GM19193 (cell line): Measurements from ENCODE around the gene FAM83D.

ENCODE experiments used
- POLR2A ChIP-seq: IDR thresholded peaks from 4 replicates; pipeline ENCODE4 v1.6.1; 2011; ENCODE audit not compliant: insufficient read depth, insufficient read length; ENCODE audit errors: extremely low read depth

FAM83D gene

GRCh38 chr20:38962928-38963401 is 36.7 kb downstream of the FAM83D start:
- no peak for TF ChIP-seq POLR2A

DNA sequence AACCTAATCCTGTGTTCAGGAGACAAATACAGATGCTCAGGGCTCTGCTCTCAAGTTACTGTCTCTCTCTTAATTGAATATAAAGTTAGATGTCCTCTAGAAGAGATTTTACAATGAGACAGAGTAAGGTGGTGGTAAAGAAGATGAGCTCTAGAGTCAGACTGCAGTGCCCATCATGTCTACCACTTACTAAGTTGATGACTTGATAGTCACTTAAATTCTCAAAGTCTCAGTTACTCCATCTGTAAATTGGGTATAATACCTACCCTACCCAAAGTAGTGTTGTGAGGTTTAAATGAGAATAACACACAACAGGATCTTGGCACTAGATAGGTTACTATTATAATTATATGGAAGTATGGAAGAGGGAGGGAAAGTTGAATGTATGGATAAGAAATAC is 37.5 kb downstream of the FAM83D start:
- TF ChIP-seq POLR2A, result no peak

DNA sequence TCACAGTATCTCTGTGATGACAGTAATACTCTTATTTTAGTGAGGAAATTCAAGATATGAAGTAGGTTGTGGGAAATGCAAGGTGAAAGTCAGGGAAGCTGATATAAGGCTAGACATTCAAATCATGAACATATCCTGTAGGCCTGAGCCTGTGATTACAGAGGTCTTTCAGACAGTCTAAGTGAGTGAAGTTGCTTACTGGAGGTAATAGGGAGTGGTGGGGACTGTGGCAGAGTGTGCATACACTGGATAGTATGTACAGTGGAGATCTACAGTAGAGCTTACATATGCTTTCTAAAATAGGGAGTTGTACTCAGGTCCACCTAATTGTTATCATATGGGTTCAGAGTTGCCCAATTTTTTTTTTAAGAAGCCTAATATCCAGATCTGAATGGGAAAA is 39.0 kb downstream of the FAM83D start:
- TF ChIP-seq POLR2A, result no peak

DNA sequence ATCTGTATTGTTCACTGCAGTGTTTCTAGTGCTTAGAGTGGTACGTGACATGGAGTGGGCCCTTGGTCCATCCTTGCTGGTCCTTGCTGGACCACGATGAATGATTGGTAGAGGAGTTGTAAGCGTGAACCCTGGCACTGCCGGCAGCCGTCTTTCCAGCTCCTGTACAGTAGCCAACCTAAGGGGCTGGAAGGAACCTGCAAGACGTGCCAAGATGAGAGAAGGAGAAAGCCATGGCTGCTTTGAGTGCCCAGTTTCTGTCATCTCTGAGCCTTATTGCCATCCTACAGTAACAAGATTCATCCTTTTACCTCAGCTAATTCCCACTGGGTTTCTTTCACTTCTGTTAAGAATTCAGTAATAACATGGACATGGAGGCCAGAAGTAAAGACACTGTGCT is 41.9 kb downstream of the FAM83D start:
- no peak for TF ChIP-seq POLR2A

DNA sequence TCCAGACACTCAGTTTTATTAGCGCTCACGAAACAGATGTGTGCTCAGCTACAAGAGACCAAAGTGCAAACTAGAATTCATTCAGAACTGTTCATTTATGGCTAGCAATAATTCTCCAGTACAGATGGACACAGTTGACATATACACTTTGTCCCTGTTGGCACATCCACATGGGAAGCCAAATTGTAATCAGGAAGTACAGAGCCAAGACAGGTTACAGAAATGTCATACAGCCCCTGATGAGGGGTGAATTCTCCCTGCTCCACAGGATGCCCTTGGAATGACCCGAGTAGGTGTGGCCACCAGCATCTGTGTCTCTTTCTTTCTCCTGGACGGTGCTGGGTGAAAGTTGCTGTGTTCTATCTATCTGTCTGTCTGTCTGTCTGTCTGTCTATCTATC is 43.5 kb downstream of the FAM83D start:
- no peak for TF ChIP-seq POLR2A

DNA sequence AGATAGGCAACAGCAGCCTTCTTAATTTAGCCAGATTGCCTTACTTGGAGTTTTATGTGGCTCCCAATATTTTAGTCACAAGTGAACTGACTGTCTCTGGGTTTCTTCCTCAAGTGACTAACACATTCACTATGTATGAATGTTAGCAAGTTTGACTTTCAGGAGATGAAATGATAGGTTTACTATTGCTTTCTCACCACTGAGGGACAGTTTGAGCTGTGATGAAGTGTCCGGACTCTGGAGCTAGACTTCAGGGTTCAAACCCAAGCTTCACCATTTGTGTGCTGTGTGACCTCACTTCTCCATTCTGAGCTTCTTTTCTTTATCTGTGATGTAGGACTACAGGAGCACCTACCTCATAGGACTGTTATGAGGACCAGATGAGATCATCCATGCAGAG is 44.1 kb downstream of the FAM83D start:
- no peak for TF ChIP-seq POLR2A

GRCh38 chr20:38973107-38973506 is 46.9 kb downstream of the FAM83D start:
- TF ChIP-seq POLR2A, result no peak

DNA sequence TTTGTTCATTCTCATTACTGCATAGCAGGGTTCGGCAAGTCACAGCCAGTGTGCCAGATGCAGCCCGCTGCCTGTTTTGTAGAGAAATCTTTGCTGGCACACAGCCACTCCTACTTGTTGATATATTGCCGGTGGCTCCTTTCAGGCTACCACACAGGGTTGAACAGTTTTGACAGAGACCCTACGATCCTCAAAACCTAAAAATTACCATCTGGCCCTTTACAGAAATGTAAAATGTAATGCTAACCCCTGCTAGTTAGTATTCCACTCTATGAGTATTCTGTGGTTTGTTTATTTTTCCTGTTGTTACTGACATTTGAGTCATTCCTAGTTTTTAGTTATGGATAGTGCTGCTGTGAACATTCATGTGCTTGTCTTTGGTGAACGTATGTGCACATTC is 47.4 kb downstream of the FAM83D start:
- no peak for TF ChIP-seq POLR2A

DNA sequence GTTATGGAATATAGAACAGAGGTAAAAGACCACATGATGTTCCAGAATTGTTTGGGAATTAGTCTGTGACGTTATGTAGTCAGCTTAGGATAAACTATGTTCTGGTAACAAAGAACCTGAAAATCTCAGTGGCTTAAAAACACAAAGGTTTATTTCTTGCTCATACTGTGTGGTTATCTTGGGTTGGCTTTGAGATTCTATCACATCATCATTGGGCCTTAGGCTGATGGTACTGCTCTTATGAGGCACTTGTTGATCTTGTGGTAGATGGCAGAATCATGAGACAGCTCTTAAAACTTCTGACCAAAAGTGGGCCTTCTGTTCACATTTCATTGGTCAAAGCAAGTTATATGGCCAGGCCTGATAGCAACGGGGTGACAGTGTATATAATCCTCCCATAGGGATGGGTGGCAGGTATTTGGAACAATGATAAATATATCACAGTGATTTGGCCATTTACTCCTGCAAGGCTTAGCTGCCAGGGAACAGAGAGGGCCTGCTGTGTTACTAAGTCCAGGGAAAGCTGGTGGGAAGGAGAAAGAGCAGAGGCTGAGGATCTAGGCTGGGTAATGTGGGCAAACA is 49.4 kb downstream of the FAM83D start:
- TF ChIP-seq POLR2A, result no peak

- TF ChIP-seq POLR2A, result no peak
These were observed 53.2 kb downstream of the FAM83D start for GRCh38 chr20:38979434-38979833.

GRCh38 chr20:38979842-38980241 is 53.6 kb downstream of the FAM83D start:
- TF ChIP-seq POLR2A, result no peak

- TF ChIP-seq POLR2A, result no peak
These were observed 56.1 kb downstream of the FAM83D start for GRCh38 chr20:38982291-38982690.

GRCh38 chr20:38985060-38985459 is 58.8 kb downstream of the FAM83D start:
- no peak for TF ChIP-seq POLR2A

- no peak for TF ChIP-seq POLR2A
These were observed 59.5 kb downstream of the FAM83D start for GRCh38 chr20:38985603-38986170.

- no peak for TF ChIP-seq POLR2A
These were observed 60.4 kb downstream of the FAM83D start for GRCh38 chr20:38986663-38987062.

- TF ChIP-seq POLR2A, result no peak
These were observed 61.6 kb downstream of the FAM83D start for GRCh38 chr20:38987777-38988176.

- TF ChIP-seq POLR2A, result no peak
These were observed 64.5 kb downstream of the FAM83D start for GRCh38 chr20:38990728-38991127.
